GM21825 (cell line): Measurements from ENCODE around the gene CCDC14.
A peak's percentile ranks its signal among the peaks of the same experiment; 100 is the strongest.
"Not testable (repeated sequence)": the region's sequence is repeated elsewhere in the genome, so short reads cannot be mapped to it uniquely, and the experiment has no call there.

Experiments used
- ATAC-seq: cut with Tn5 transposase; IDR thresholded peaks from one replicate; pipeline ENCODE4 v1.9.1; 2021; ENCODE audit warnings: mild to moderate bottlenecking, moderate library complexity; ENCODE audit not compliant: unreplicated experiment

CCDC14 gene

GRCh38 chr3:123967260-123967659 lies 6.2 kb upstream of the CCDC14 start:
- not testable (repeated sequence) for ATAC-seq

GRCh38 chr3:123966799-123967198 lies 5.8 kb upstream of the CCDC14 start:
- ATAC-seq: not testable (repeated sequence)

GRCh38 chr3:123964793-123965192 lies 3.8 kb upstream of the CCDC14 start:
- ATAC-seq: not testable (repeated sequence)

- ATAC-seq: no peak
Measured at GRCh38 chr3:123961508-123961856, 453 bp upstream of the CCDC14 start.

- ATAC-seq: peak; percentile 70
Measured at GRCh38 chr3:123953735-123954134, 7.3 kb downstream of the CCDC14 start.

- ATAC-seq: peak; percentile 4
Measured at GRCh38 chr3:123952844-123953520, 8.0 kb downstream of the CCDC14 start.

- ATAC-seq: no peak
Measured at GRCh38 chr3:123951522-123952447, 9.2 kb downstream of the CCDC14 start.

GRCh38 chr3:123949641-123950040 lies 11.4 kb downstream of the CCDC14 start:
- no peak for ATAC-seq

- no peak for ATAC-seq
Measured at GRCh38 chr3:123948449-123948848, 12.6 kb downstream of the CCDC14 start.

GRCh38 chr3:123947482-123947881 lies 13.5 kb downstream of the CCDC14 start:
- no peak for ATAC-seq

GRCh38 chr3:123941542-123941941 lies 19.5 kb downstream of the CCDC14 start:
- ATAC-seq: no peak

GRCh38 chr3:123941121-123941520 lies 19.9 kb downstream of the CCDC14 start:
- no peak for ATAC-seq

- no peak for ATAC-seq
Measured at GRCh38 chr3:123939706-123940105, 21.3 kb downstream of the CCDC14 start.

GRCh38 chr3:123936400-123936799 lies 24.6 kb downstream of the CCDC14 start:
- ATAC-seq: no peak

GRCh38 chr3:123935830-123936229 lies 25.2 kb downstream of the CCDC14 start:
- no peak for ATAC-seq

- ATAC-seq: no peak
Measured at GRCh38 chr3:123934250-123934649, 26.8 kb downstream of the CCDC14 start.

GRCh38 chr3:123930445-123930844 lies 30.6 kb downstream of the CCDC14 start:
- ATAC-seq: no peak

- no peak for ATAC-seq
Measured at GRCh38 chr3:123929325-123929724, 31.7 kb downstream of the CCDC14 start.

GRCh38 chr3:123926396-123926795 lies 34.6 kb downstream of the CCDC14 start:
- ATAC-seq: no peak

GRCh38 chr3:123920868-123921267 lies 40.2 kb downstream of the CCDC14 start:
- no peak for ATAC-seq

- ATAC-seq: no peak
Measured at GRCh38 chr3:123920383-123920782, 40.6 kb downstream of the CCDC14 start.

- no peak for ATAC-seq
Measured at GRCh38 chr3:123919353-123919752, 41.7 kb downstream of the CCDC14 start.
